H1 (cell line): ENCODE data around the gene MLN. TPM values are rescaled to one million over a fixed set of nuclear protein-coding genes. Genes with fewer than 3 reads are reported as not detected.
A peak's percentile ranks its signal among the peaks of the same experiment; 100 is the strongest.

Experiments used
- CTCF ChIA-PET: fragments of 300-600 bp; sonication (Branson Sonifier 250); formaldehyde crosslinking; loops from one replicate; lab custom pipeline; 2021; ENCODE audit not compliant: partially characterized antibody; lab: Charles Lee
- POLR2A ChIA-PET: fragments of 300-600 bp; sonication (Branson Sonifier 250); formaldehyde crosslinking; loops from one replicate; lab custom pipeline; 2021; ENCODE audit warnings: inconsistent platforms; ENCODE audit not compliant: partially characterized antibody; lab: Charles Lee
- DNase-seq, 2 experiments: peaks; one replicate each; pipeline versions ENCODE4 v3.0.0 to v3.0.0-alpha.2; 2010 to 2022; ENCODE audit warnings: low spot score in 2 of 2, low read depth in 1 of 2, mixed read lengths in 1 of 2
- FAIRE-seq: peaks from 2 replicates; lab custom pipeline; 2011; peaks lifted over from hg19 to GRCh38; lab: Jason Lieb, UNC
- H2AFZ ChIP-seq: 2 replicates; pipeline ENCODE4 v1.8.1; 2012; ENCODE audit warnings: low read length, inconsistent platforms
- H2AK5ac ChIP-seq: 2 replicates; pipeline ENCODE4 v1.6.1; 2013; ENCODE audit warnings: low read depth, low read length
- H2BK120ac ChIP-seq: replicated peaks from 2 replicates; pipeline ENCODE3; 2013; ENCODE audit warnings: low read depth, low read length, inconsistent platforms
- H2BK12ac ChIP-seq: 2 replicates; pipeline ENCODE4 v1.6.1; 2013; ENCODE audit warnings: low read depth, low read length
- H2BK15ac ChIP-seq: 2 replicates; pipeline ENCODE4 v1.6.1; 2013; ENCODE audit warnings: low read length
- H2BK20ac ChIP-seq: 2 replicates; pipeline ENCODE4 v1.6.1; 2013; ENCODE audit warnings: low read length
- H2BK5ac ChIP-seq: 2 replicates; pipeline ENCODE4 v1.6.1; 2013; ENCODE audit warnings: low read depth, low read length
- H3K14ac ChIP-seq: 2 replicates; pipeline ENCODE4 v1.6.1; 2013; ENCODE audit warnings: inconsistent platforms; ENCODE audit not compliant: insufficient read length
- H3K18ac ChIP-seq: 2 replicates; pipeline ENCODE4 v1.6.1; 2013; ENCODE audit warnings: low read length; ENCODE audit errors: extremely low read depth
- H3K23ac ChIP-seq: 2 replicates; pipeline ENCODE4 v1.6.1; 2013; ENCODE audit warnings: inconsistent platforms; ENCODE audit not compliant: insufficient read length
- H3K23me2 ChIP-seq: 2 replicates; pipeline ENCODE4 v1.6.1; 2013; ENCODE audit warnings: low read depth, low read length
- H3K27ac ChIP-seq: 2 replicates; pipeline ENCODE4 v1.6.1; 2011; ENCODE audit warnings: low read depth, low read length, inconsistent platforms
- H3K27me3 ChIP-seq, 4 experiments: replicated peaks in 1 of 4; 1 replicate in 1 of 4; 2 replicates in 3 of 4; pipeline versions ENCODE4 v1.6.1 to v1.8.1; 2011 to 2013; ENCODE audit warnings: low read length in 3 of 4, mild to moderate bottlenecking in 3 of 4, inconsistent platforms in 2 of 4, mixed read lengths in 2 of 4, moderate library complexity in 1 of 4; ENCODE audit not compliant: control insufficient read depth in 3 of 4, insufficient read depth in 3 of 4; ENCODE audit errors: extremely low read depth in 1 of 4
- H3K36me3 ChIP-seq, 4 experiments: 2 replicates each; pipeline versions ENCODE4 v1.6.1 to v1.8.1; 2011 to 2013; ENCODE audit warnings: mild to moderate bottlenecking in 4 of 4, low read length in 3 of 4, moderate library complexity in 2 of 4, control low read depth in 1 of 4, inconsistent platforms in 1 of 4; ENCODE audit not compliant: insufficient read depth in 4 of 4, control insufficient read depth in 2 of 4
- H3K4ac ChIP-seq: replicated peaks from 2 replicates; pipeline ENCODE3; 2013; ENCODE audit warnings: low read length, low read depth, mixed read lengths, inconsistent platforms; ENCODE audit not compliant: insufficient read length
- H3K4me1 ChIP-seq, 4 experiments: replicated peaks in 1 of 4; 1 replicate in 1 of 4; 2 replicates in 3 of 4; pipeline versions ENCODE4 v1.6.1 to v1.8.1; 2011 to 2013; ENCODE audit warnings: low read length in 3 of 4, inconsistent platforms in 2 of 4, mixed read lengths in 1 of 4; ENCODE audit not compliant: insufficient read depth in 4 of 4, control insufficient read depth in 3 of 4
- H3K4me2 ChIP-seq, 2 experiments: 2 replicates each; pipeline versions ENCODE4 v1.6.1 to v1.8.1; 2011 to 2013; ENCODE audit warnings: low read depth in 2 of 2, low read length in 2 of 2, control low read depth in 1 of 2, inconsistent platforms in 1 of 2, mild to moderate bottlenecking in 1 of 2; ENCODE audit not compliant: insufficient read depth in 1 of 2
- H3K4me3 ChIP-seq, 4 experiments: fragments of 200-600, 300-600 bp in 1 of 4; sonication (generic), shearing (Covaris generic), sonication (Bioruptor Twin) in 1 of 4; 2 replicates each; pipeline versions ENCODE4 v1.5.1 to v1.8.1; 2011 to 2016; ENCODE audit warnings: low read length in 4 of 4, low read depth in 3 of 4, control low read depth in 2 of 4, inconsistent platforms in 2 of 4, mild to moderate bottlenecking in 2 of 4, mixed read lengths in 1 of 4, moderate library complexity in 1 of 4; ENCODE audit not compliant: insufficient read depth in 2 of 4; ENCODE audit errors: extremely low read depth in 1 of 4
- H3K56ac ChIP-seq: replicated peaks from 2 replicates; pipeline ENCODE3; 2013; ENCODE audit warnings: low read depth, mild to moderate bottlenecking, mixed read lengths, low read length, inconsistent platforms; ENCODE audit not compliant: insufficient read length
- H3K79me1 ChIP-seq: 2 replicates; pipeline ENCODE4 v1.6.1; 2013; ENCODE audit warnings: low read depth, low read length, control low read depth
- H3K79me2 ChIP-seq, 2 experiments: 2 replicates each; pipeline versions ENCODE4 v1.6.1 to v1.8.1; 2012 to 2013; ENCODE audit warnings: low read length in 2 of 2, mild to moderate bottlenecking in 2 of 2, inconsistent platforms in 1 of 2; ENCODE audit not compliant: insufficient read depth in 2 of 2, control insufficient read depth in 1 of 2
- H3K9ac ChIP-seq, 4 experiments: replicated peaks in 1 of 4; 1 replicate in 1 of 4; 2 replicates in 3 of 4; pipeline versions ENCODE4 v1.6.1 to v1.8.1; 2011 to 2013; ENCODE audit warnings: low read depth in 3 of 4, low read length in 3 of 4, control low read depth in 2 of 4, mild to moderate bottlenecking in 2 of 4, moderate library complexity in 2 of 4, inconsistent platforms in 1 of 4; ENCODE audit errors: extremely low read depth in 1 of 4
- H3K9me3 ChIP-seq, 2 experiments: 2 replicates each; pipeline versions ENCODE4 v1.6.1 to v1.8.1; 2012 to 2013; ENCODE audit warnings: mild to moderate bottlenecking in 2 of 2, moderate library complexity in 2 of 2, control low read depth in 1 of 2, inconsistent platforms in 1 of 2, low read depth in 1 of 2, low read length in 1 of 2, mixed read lengths in 1 of 2; ENCODE audit not compliant: insufficient read depth in 2 of 2
- H4K20me1 ChIP-seq, 2 experiments: replicated peaks in 1 of 2; 2 replicates each; pipeline versions ENCODE3 to v1.8.1; 2011 to 2013; ENCODE audit warnings: inconsistent platforms in 2 of 2, low read length in 2 of 2, mild to moderate bottlenecking in 1 of 2; ENCODE audit not compliant: insufficient read depth in 2 of 2, control insufficient read depth in 1 of 2
- H4K5ac ChIP-seq: 2 replicates; pipeline ENCODE4 v1.6.1; 2013; ENCODE audit warnings: low read length, low read depth, mixed read lengths, inconsistent platforms; ENCODE audit not compliant: insufficient read length
- H4K8ac ChIP-seq: 2 replicates; pipeline ENCODE4 v1.8.0; 2013; ENCODE audit warnings: mild to moderate bottlenecking, moderate library complexity, low read length, inconsistent platforms; ENCODE audit not compliant: insufficient read depth; ENCODE audit errors: extremely low read depth
- H4K91ac ChIP-seq: replicated peaks from 2 replicates; pipeline ENCODE3; 2013; ENCODE audit warnings: low read length, mixed read lengths, inconsistent platforms; ENCODE audit not compliant: insufficient read length
- EGR1 ChIP-seq: IDR thresholded peaks from 2 replicates; pipeline ENCODE4 v1.6.1; 2011; ENCODE audit warnings: low read depth, low read length, borderline replicate concordance
- PHF8 ChIP-seq: fragments of 200-600 bp; sonication (generic); conservative IDR thresholded peaks from 2 replicates; pipeline ENCODE4 v1.7.1; 2012; ENCODE audit warnings: low read depth, mild to moderate bottlenecking, inconsistent platforms, low read length, moderate library complexity
- SIRT6 ChIP-seq: IDR thresholded peaks from one replicate; pipeline ENCODE4 v1.7.1; 2012; ENCODE audit warnings: low read length, inconsistent platforms
- SIX5 ChIP-seq: IDR thresholded peaks from 2 replicates; pipeline ENCODE4 v1.6.1; 2011; ENCODE audit warnings: mild to moderate bottlenecking, low read depth, low read length
- SP4 ChIP-seq: IDR thresholded peaks from 2 replicates; pipeline ENCODE4 v1.6.1; 2012; ENCODE audit warnings: low read length, inconsistent platforms
- TEAD4 ChIP-seq: IDR thresholded peaks from 2 replicates; pipeline ENCODE4 v1.6.1; 2012; ENCODE audit warnings: low read depth, low read length, inconsistent platforms, mixed read lengths
- USF2 ChIP-seq: IDR thresholded peaks from 2 replicates; pipeline ENCODE4 v1.6.1; 2011; ENCODE audit warnings: low read length, improper control_type of control experiment
- WGBS, 2 experiments: shearing (Covaris generic) in 1 of 2; methylation state at CpG; one replicate each; pipeline versions ENCODE4 v1.1.6 to v1.1.7; 2013 to 2015; ENCODE audit warnings: low lambda C conversion rate in 2 of 2, mixed read lengths in 2 of 2, inconsistent platforms in 1 of 2, low coverage in 1 of 2, missing lambda C conversion rate in 1 of 2; ENCODE audit not compliant: insufficient replicate concordance in 2 of 2, insufficient coverage in 1 of 2, insufficient read length in 1 of 2; ENCODE audit errors: extremely low coverage in 1 of 2, missing lambda C conversion rate in 1 of 2; 5-methylcytosine and 5-hydroxymethylcytosine counted together
- polyA plus RNA-seq, 7 experiments: library from polyadenylated mRNA; depleted of rRNA in 3 of 7; stranded (reverse) in 5 of 7; unstranded in 2 of 7; fragments of >200 nt in 5 of 7; fragments of 200-250 nt in 2 of 7; gene quantifications; 1 replicate in 5 of 7; 2 replicates in 1 of 7; 4 replicates in 1 of 7; pipeline versions ENCODE4 v1.2.1 to v1.2.3, GENCODE V29; 2011 to 2013; ENCODE audit warnings: missing spikeins in 2 of 7, mixed read lengths in 2 of 7
- total RNA-seq: library from RNA; stranded (reverse); fragmentation: NEBNext Ultra II Directional; extraction: Animal tissue kit (Norgen Biotek cat#: 25700); gene quantifications from 2 replicates; pipeline ENCODE4 v1.2.1, GENCODE V29; 2021

MLN gene
- total and polyA plus RNA-seq, 2 of the 8 experiments (the other 6 are each of a cell fraction or from before 2014, with no cell fraction given) = not detected

DNA sequence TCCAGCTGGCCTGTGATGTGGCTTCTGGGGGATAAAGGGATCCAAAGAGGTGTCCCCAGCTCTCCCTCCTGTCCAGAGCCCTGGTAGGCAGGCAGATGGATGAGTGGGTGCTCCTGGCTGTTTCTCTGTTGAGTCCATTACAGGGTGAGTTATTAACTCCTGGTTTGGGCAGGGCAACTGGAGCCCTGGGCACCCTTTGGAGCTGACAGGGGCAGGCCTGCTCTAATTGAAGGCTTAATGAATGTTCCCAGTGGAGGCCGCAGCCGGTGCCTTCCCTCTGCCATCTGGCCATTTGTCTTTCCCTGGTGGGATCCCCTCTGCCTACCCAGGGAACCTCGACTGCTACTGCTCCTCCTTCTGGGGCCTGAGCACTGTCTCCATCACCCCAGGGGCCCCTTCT lies 44.7 kb upstream of the MLN start:
- no peak overlapping the region for H3K18ac ChIP-seq
- no peak overlapping the region for H2AFZ ChIP-seq
- H3K9ac ChIP-seq = no peak overlapping the region
- H3K36me3 ChIP-seq = no peaks in the 10 kb centered on the region
- no peak for DNase-seq
- H3K27ac ChIP-seq = no peak overlapping the region
- H3K4me1 ChIP-seq = peaks cover 0 to 5% (median 2%) of the 10 kb centered on the region in 4 experiments; a peak in 5 of 7 replicates
- H3K56ac ChIP-seq = no peak overlapping the region
- H3K23me2 ChIP-seq = no peaks in the 10 kb centered on the region
- H3K4ac ChIP-seq = no peak overlapping the region
- WGBS, 2 experiments = 88% methylated on average over 3 of the region's 3 CpGs; no CpG with 5 or more reads in 1 of the 2 experiments
- H4K5ac ChIP-seq = no peak overlapping the region
- ChIA-PET CTCF (interaction anchor here (0.6 to 11.6 kb wide), 11 partner anchors 10 to 220 kb away, joined by 3 to 87 read pairs (median 5); no protein-coding TSS in a partner anchor), POLR2A (no interaction called here)
- TF ChIP-seq PHF8 (no peak), TEAD4 (no peak), USF2 (no peak), EGR1 (no peak), SIRT6 (no peak), SP4 (no peak), SIX5 (no peak)
- H4K20me1 ChIP-seq = no peaks in the 10 kb centered on the region
- no peak overlapping the region for H2BK15ac ChIP-seq
- H4K8ac ChIP-seq = peak overlapping the region; percentile 65; the same call in 1 of the 2 replicates
- no peaks in the 10 kb centered on the region for H3K9me3 ChIP-seq
- H3K14ac ChIP-seq = no peak overlapping the region
- no peak overlapping the region for H2BK20ac ChIP-seq
- no peaks in the 10 kb centered on the region for H3K27me3 ChIP-seq
- no peak overlapping the region for H3K4me2 ChIP-seq
- H3K23ac ChIP-seq = no peak overlapping the region
- FAIRE-seq = no peak
- no peaks in the 10 kb centered on the region for H3K79me2 ChIP-seq
- H4K91ac ChIP-seq = no peak overlapping the region
- H3K79me1 ChIP-seq = no peaks in the 10 kb centered on the region
- H2BK5ac ChIP-seq = no peak overlapping the region
- no peak overlapping the region for H2AK5ac ChIP-seq
- no peak overlapping the region for H2BK12ac ChIP-seq
- H2BK120ac ChIP-seq = no peak overlapping the region
- no peak overlapping the region for H3K4me3 ChIP-seq
